K562 (cell line): ENCODE data around the gene ABCA3. TPM values are rescaled to one million over a fixed set of nuclear protein-coding genes. Genes with fewer than 3 reads are reported as not detected.

Experiments used
- ATAC-seq: fragments of 200-7000 bp; cut with Tn5 transposase; 3 replicates; pipeline ENCODE4 v1.9.1; 2020; ENCODE audit warnings: moderate library complexity
- BruUV-seq: library from RNA; stranded (reverse); fragments of 400-500 nt; replicated peaks from 2 replicates; lab custom pipeline; 2021; lab: Mats Ljungman, UMichigan
- CTCF ChIA-PET: fragments of 300-600 bp; formaldehyde crosslinking; extraction: SDS; loops from one replicate; lab custom pipeline; 2021; ENCODE audit warnings: low intra/inter-chr PET ratio; lab: Yijun Ruan, JAX
- POLR2A ChIA-PET: fragments of 300-600, 350-650 bp; sonication (Branson Sonifier 250); formaldehyde crosslinking; extraction: SDS; loops from one replicate; lab custom pipeline; 2021; ENCODE audit warnings: antibody characterized with exemption, inconsistent platforms; lab: Yijun Ruan, JAX
- DNase-seq, 4 experiments: peaks; one replicate each; pipeline versions ENCODE4 v3.0.0 to v3.0.0-alpha.2; 2011 to 2018; ENCODE audit warnings: low spot score in 3 of 4, mixed read lengths in 3 of 4; ENCODE audit errors: extremely low read depth in 1 of 4
- FAIRE-seq: peaks from 2 replicates; lab custom pipeline; 2011; peaks lifted over from hg19 to GRCh38; lab: Jason Lieb, UNC
- H2AFZ ChIP-seq: 2 replicates; pipeline ENCODE4 v1.6.0; 2011; ENCODE audit warnings: low read depth, low read length, control low read depth, inconsistent platforms
- H3K27ac ChIP-seq: fragments of 200-600 bp; 3 replicates; pipeline ENCODE4 v1.8.0; 2011; ENCODE audit warnings: low read depth, mild to moderate bottlenecking, control low read depth, inconsistent platforms, low read length, moderate library complexity, mixed read lengths; ENCODE audit errors: extremely low read depth
- H3K27me3 ChIP-seq, 2 experiments: fragments of 300-600 bp in 1 of 2; 2 replicates in 1 of 2; 3 replicates in 1 of 2; pipeline versions ENCODE4 v1.6.0 to v1.8.0; 2011; ENCODE audit warnings: inconsistent platforms in 2 of 2, low read length in 2 of 2, mild to moderate bottlenecking in 1 of 2, mixed read lengths in 1 of 2, moderate library complexity in 1 of 2; ENCODE audit not compliant: control insufficient read depth in 2 of 2, insufficient read depth in 2 of 2
- H3K36me3 ChIP-seq: fragments of 300-600 bp; 3 replicates; pipeline ENCODE4 v1.8.0; 2011; ENCODE audit warnings: mild to moderate bottlenecking, low read length, inconsistent platforms; ENCODE audit not compliant: control insufficient read depth, insufficient read depth
- H3K4me1 ChIP-seq, 2 experiments: fragments of 200-600 bp in 1 of 2; replicated peaks in 1 of 2; 2 replicates in 1 of 2; 3 replicates in 1 of 2; pipeline versions ENCODE4 v1.5.1 to v1.8.0; 2011; ENCODE audit warnings: inconsistent platforms in 2 of 2, low read length in 2 of 2, mild to moderate bottlenecking in 1 of 2, mixed read lengths in 1 of 2, moderate library complexity in 1 of 2; ENCODE audit not compliant: control insufficient read depth in 2 of 2, insufficient read depth in 2 of 2
- H3K4me2 ChIP-seq: 2 replicates; pipeline ENCODE4 v1.6.1; 2011; ENCODE audit warnings: low read length, control low read depth, inconsistent platforms, mixed read lengths; ENCODE audit not compliant: insufficient read depth
- H3K4me3 ChIP-seq: fragments of 200-600 bp; sonication (generic), shearing (Covaris generic); 2 replicates; pipeline ENCODE4 v1.5.1; 2016; ENCODE audit warnings: control low read depth, inconsistent platforms
- H3K79me2 ChIP-seq: fragments of 200-600 bp; 3 replicates; pipeline ENCODE4 v1.8.0; 2011; ENCODE audit warnings: low read length, inconsistent platforms; ENCODE audit not compliant: control insufficient read depth, insufficient read depth
- H3K9ac ChIP-seq, 2 experiments: 2 replicates each; pipeline versions ENCODE4 v1.6.0 to v1.6.1; 2011; ENCODE audit warnings: low read depth in 2 of 2, low read length in 2 of 2, control low read depth in 1 of 2, inconsistent platforms in 1 of 2, mild to moderate bottlenecking in 1 of 2, mixed read lengths in 1 of 2; ENCODE audit not compliant: insufficient read depth in 1 of 2
- H3K9me1 ChIP-seq: one replicate; pipeline ENCODE4 v1.6.0; 2011; ENCODE audit warnings: inconsistent platforms, mild to moderate bottlenecking, low read length, moderate library complexity; ENCODE audit not compliant: control insufficient read depth, insufficient read depth
- H3K9me3 ChIP-seq: replicated peaks from 2 replicates; pipeline ENCODE4 v1.5.1; 2011; ENCODE audit warnings: low read depth, low read length, inconsistent platforms; ENCODE audit not compliant: control insufficient read depth, insufficient read depth
- H4K20me1 ChIP-seq: replicated peaks from 2 replicates; pipeline ENCODE4 v1.6.1; 2011; ENCODE audit warnings: low read length, inconsistent platforms, mixed read lengths; ENCODE audit not compliant: control insufficient read depth, insufficient read depth
- BMI1 ChIP-seq: fragments of 150-350 bp; IDR thresholded peaks from 2 replicates; pipeline ENCODE4 v1.6.1; 2014; ENCODE audit warnings: low read length
- DLX4 ChIP-seq: fragments of 250-450 bp; sonication (Bioruptor Pico); IDR thresholded peaks from 2 replicates; pipeline ENCODE4 v1.6.1; 2021; ENCODE audit warnings: mild to moderate bottlenecking
- PHF20 ChIP-seq: fragments of 450-650 bp; IDR thresholded peaks from 2 replicates; pipeline ENCODE4 v1.6.1; 2018; ENCODE audit not compliant: partially characterized antibody
- POLR2G ChIP-seq: fragments of 200-400 bp; formaldehyde crosslinking; IDR thresholded peaks from 2 replicates; pipeline ENCODE4 v1.6.1; 2017; ENCODE audit warnings: low read depth, mild to moderate bottlenecking, antibody characterized with exemption, low read length, moderate library complexity
- XRCC3 ChIP-seq: fragments of 450-650 bp; IDR thresholded peaks from 2 replicates; pipeline ENCODE4 v1.6.1; 2017; ENCODE audit warnings: mild to moderate bottlenecking, moderate library complexity
- ZFP91 ChIP-seq: sonication (generic); formaldehyde crosslinking; IDR thresholded peaks from 2 replicates; pipeline ENCODE4 v1.8.0; 2022; ENCODE audit warnings: mild to moderate bottlenecking, missing genetic modification reagents
- WGBS: fragments of 100-300 bp; shearing (Covaris generic); methylation state at CpG from one replicate; pipeline ENCODE4 v1.1.6; 2016; ENCODE audit warnings: low coverage, mixed read lengths; ENCODE audit not compliant: insufficient coverage; ENCODE audit errors: missing lambda C conversion rate; 5-methylcytosine and 5-hydroxymethylcytosine counted together
- in situ Hi-C: fragments of 300-500 bp; cut with MboI; formaldehyde crosslinking; loops from 4 replicates; pipeline ENCODE4 v1.15.0; 2018; ENCODE audit warnings: inconsistent platforms, mixed read lengths
- intact Hi-C: fragments of 100-400 bp; cut with micrococcal nuclease; formaldehyde crosslinking; loops from 2 replicates; pipeline ENCODE4 v1.14.2; 2022
- polyA plus RNA-seq, 8 experiments: library from polyadenylated mRNA; depleted of rRNA in 4 of 8; stranded (reverse) in 5 of 8; unstranded in 3 of 8; fragments of >200 nt; fragmentation: Nextera tagmentation in 2 of 8; fragmentation: Illumina TruSeq in 1 of 8; extraction: Ambion mirVana in 2 of 8; extraction: Trizol in 1 of 8; gene quantifications; 2 replicates each; pipeline versions ENCODE4 v1.2.1 to v1.2.3, GENCODE V29; 2011 to 2014; ENCODE audit warnings: inconsistent platforms in 1 of 8, missing spikeins in 1 of 8
- total RNA-seq, 7 experiments: library from RNA; depleted of rRNA in 6 of 7; stranded (reverse); fragments of >200 nt in 6 of 7; fragmentation: Illumina TruSeq in 2 of 7; extraction: Trizol in 2 of 7; gene quantifications; 2 replicates each; pipeline versions ENCODE4 v1.2.1 to v1.2.3, GENCODE V29; 2011 to 2021; ENCODE audit warnings: low replicate concordance in 1 of 7

Gene ABCA3
- total and polyA plus RNA-seq, 9 of the 15 experiments (the other 6 are each of a cell fraction or from before 2014, with no cell fraction given) = 0.66 to 23.7 (median 6.9) TPM

- no peaks in the 10 kb centered on the region for H4K20me1 ChIP-seq
- no peak for DNase-seq
- H3K27ac ChIP-seq = no peak overlapping the region
- ATAC-seq = no peak
- no peak overlapping the region for H3K4me2 ChIP-seq
- peaks cover 74% of the 10 kb centered on the region; the same call in 2 of the 3 replicates for H3K36me3 ChIP-seq
- no TSS peak for BruUV-seq
- 98% methylated on average over 10 of the region's 11 CpGs for WGBS
- POLR2A ChIA-PET = interaction anchor here (0.6 to 3.2 kb wide), 2 partner anchors 12 to 29 kb away, joined by 5 to 19 read pairs; partner anchors contain the start of gene PGP
- CTCF ChIA-PET = no interaction called here
- intact Hi-C loops = no loop called here
- H3K9me1 ChIP-seq = no peaks in the 10 kb centered on the region
- H3K9ac ChIP-seq = no peak overlapping the region; a peak in 1 of 4 replicates
- no peak for FAIRE-seq
- H3K9me3 ChIP-seq = no peaks in the 10 kb centered on the region
- peaks cover 22% of the 10 kb centered on the region for H3K79me2 ChIP-seq
- H3K4me3 ChIP-seq = no peak overlapping the region
- TF ChIP-seq XRCC3 (no peak), BMI1 (no peak), POLR2G (0 out of 2 replicates have a peak, but pooled peaks have one; percentile 19), PHF20 (no peak), ZFP91 (CRISPR knock-in tag) (no peak), DLX4 (no peak)
- TF ChIP-seq, all 486 proteins: peak for 1
- H3K27me3 ChIP-seq = no peaks in the 10 kb centered on the region
- H2AFZ ChIP-seq = no peak overlapping the region
- peaks cover 0 to 40% of the 10 kb centered on the region in 2 experiments; a peak in 2 of 5 replicates for H3K4me1 ChIP-seq
- in situ Hi-C loops = no loop called here
Observed at GRCh38 chr16:2243781-2244180, 96.7 kb downstream of the ABCA3 start.
